ENCODE measurements around the gene GALNT17. TPM values are rescaled to one million over a fixed set of nuclear protein-coding genes. Genes with fewer than 3 reads are reported as not detected.

GALNT17 gene
- total RNA-seq, 1 donor from 2014 or later: 78.1 TPM

- intact Hi-C loops (cut with DNase I): no loop called here
- ATAC-seq: no peak
These were observed 323.0 kb downstream of the GALNT17 start for GRCh38 chr7:71454981-71455380.

GRCh38 chr7:71457021-71457420 lies 325.1 kb downstream of the GALNT17 start:
- ATAC-seq: no peak
- intact Hi-C loops (cut with DNase I): no loop called here
- DNase-seq (ENCODE audit: missing footprints): no peak

More at GRCh38 chr7:71454981-71455380, 323.0 kb downstream of the GALNT17 start:
- DNase-seq (ENCODE audit: missing footprints): no peak

- intact Hi-C loops (cut with DNase I): no loop called here
- ATAC-seq (peak; percentile 65), DNase-seq (ENCODE audit: missing footprints) (no peak)
These were observed 326.1 kb downstream of the GALNT17 start for GRCh38 chr7:71457846-71458590.

- DNase-seq (ENCODE audit: missing footprints) (no peak), ATAC-seq (no peak)
- intact Hi-C loops (cut with DNase I): no loop called here
These were observed 327.2 kb downstream of the GALNT17 start for GRCh38 chr7:71459132-71459531.

- intact Hi-C loops (cut with DNase I): no loop called here
- no peak for ATAC-seq
- no peak for DNase-seq (ENCODE audit: missing footprints)
These were observed 329.6 kb downstream of the GALNT17 start for GRCh38 chr7:71461572-71461971.

DNA sequence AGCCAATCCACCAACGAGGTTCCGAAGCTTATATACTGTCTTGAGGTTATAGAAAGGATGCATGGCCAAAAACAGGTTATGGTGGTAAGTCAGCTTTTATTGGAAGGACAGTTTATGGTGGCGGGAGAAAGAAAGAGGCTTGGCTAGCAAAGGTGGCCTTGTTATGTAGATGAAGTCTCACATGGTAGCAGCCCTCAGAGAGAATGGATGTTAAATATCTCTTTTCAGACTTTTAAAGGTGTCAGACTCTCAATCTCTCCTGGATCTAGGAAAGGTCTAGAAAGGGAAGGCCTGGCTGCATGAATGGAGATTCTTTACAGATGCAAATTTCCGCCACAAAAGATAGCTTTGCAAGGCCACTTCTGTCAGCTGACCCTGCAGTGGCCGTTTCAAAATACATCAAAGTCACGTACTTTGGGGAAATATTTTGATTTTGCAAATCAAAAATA lies 333.8 kb downstream of the GALNT17 start:
- intact Hi-C loops (cut with DNase I): no loop called here
- DNase-seq (ENCODE audit: missing footprints): no peak
- ATAC-seq: no peak

- ATAC-seq: no peak
- no peak for DNase-seq (ENCODE audit: missing footprints)
- intact Hi-C loops (cut with DNase I): no loop called here
These were observed 334.7 kb downstream of the GALNT17 start for GRCh38 chr7:71466448-71467145.

DNA sequence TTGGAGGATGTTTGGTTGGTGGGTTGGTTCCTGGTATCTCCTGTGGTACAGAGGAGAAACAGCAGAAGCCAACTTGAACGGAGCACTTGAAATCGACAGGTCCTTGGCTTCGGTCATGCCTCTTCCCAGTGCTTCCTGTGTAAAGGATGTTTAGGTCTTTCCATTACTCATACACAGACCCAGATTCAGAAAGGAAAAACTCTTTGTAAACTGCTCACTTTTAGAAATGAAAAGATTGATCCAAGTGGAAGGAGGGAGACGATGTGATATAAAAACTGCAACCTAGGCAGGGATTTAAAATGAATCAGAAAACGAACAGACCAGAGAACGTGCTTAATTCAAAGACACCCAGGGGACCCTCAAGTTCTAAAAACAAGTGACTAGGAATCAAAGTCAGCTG lies 338.4 kb downstream of the GALNT17 start:
- DNase-seq (ENCODE audit: missing footprints): no peak
- intact Hi-C loops (cut with DNase I): no loop called here
- no peak for ATAC-seq

DNA sequence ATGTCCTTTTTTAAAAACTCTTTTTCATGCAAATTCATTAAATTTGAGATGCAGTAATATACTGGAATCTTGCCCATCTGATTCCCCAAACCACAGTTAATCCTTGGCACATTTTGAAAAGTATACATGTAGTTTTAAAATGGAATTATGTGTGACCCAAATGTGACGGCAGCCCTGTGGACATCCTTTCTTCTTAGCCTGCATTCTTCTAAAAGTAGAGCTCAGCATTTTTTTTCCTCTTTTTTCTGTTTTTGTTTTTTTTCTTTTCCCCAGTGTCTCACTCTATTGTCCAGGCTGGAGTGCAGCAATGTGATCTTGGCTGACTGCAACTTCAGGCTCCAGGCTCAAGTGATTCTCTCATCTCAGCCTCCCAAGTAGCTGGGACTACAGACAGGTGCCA lies 338.9 kb downstream of the GALNT17 start:
- ATAC-seq: no peak
- no peak for DNase-seq (ENCODE audit: missing footprints)
- intact Hi-C loops (cut with DNase I): no loop called here

DNA sequence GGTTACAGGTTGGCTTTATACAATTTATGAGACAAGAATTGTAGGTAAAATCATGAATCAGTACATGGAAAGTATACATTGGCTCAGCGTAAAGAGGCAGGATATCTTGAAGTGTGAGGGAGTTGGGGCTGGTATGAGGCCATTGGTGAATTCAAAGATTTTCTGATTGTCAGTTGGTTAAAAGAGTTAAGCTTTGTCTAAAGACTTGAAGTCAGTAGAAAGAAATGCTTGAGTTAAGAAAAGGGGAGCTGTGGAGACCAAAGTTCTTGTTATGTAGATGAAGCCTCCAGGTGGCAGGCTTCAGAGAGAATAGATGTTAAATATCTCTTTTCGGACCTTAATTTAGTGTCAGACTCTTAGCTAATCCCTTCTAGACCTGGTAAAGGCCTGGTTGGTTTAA lies 341.0 kb downstream of the GALNT17 start:
- no peak for DNase-seq (ENCODE audit: missing footprints)
- ATAC-seq: no peak
- intact Hi-C loops (cut with DNase I): no loop called here

DNA sequence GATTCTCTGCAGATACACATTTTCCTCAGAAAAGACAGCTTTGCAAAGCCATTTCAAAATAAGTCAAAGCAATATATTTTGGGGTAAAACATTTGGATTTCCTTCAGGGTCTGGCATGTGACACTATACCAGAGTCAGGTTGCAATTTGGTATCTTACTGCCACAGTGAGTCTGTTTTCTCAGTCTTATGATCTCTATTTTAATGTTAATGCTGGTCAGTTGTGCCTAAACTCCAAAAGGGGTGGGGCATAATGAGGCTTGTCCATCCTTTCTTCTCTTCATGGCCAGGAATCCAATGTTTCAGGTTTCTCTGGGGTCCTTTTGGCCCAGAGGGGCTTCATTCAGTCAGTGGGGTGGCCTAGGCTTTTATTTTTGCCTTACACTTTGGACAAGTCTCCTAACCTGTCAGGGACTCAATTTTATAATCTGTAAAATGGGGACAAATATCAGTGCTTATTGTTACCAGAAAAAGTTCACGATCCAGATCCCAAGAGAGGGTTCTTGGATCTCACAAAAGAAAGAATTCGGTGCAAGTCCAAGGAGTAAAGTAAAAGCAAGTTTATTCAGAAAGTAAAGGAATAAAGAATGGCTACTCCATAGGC lies 341.5 kb downstream of the GALNT17 start:
- DNase-seq (ENCODE audit: missing footprints) (no peak), ATAC-seq (no peak)
- intact Hi-C loops (cut with DNase I): no loop called here

DNA sequence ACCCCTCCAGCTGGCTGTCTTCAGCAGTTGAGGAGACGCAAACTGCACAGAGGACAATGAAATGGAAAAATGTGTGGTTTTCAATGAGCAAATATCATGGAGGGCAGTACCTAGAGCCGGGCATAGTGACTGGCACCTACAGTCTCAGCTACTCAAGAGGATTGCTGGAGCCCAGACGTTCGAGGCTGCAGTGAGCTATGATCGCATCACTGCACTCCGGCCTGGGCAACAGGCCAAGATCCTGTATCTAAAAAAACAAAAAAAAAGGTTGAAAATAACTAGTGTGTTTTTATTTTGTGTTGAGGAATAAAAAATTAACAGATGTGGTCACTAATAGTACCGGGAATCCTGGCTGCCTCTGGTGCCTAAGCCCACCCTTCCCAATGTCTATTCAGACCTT lies 345.5 kb downstream of the GALNT17 start:
- ATAC-seq: no peak
- no peak for DNase-seq (ENCODE audit: missing footprints)
- intact Hi-C loops (cut with DNase I): no loop called here

- ATAC-seq: no peak
- intact Hi-C loops (cut with DNase I): no loop called here
- no peak for DNase-seq (ENCODE audit: missing footprints)
These were observed 347.3 kb downstream of the GALNT17 start for GRCh38 chr7:71479231-71479630.

- intact Hi-C loops (cut with DNase I): no loop called here
- DNase-seq (ENCODE audit: missing footprints) (no peak), ATAC-seq (no peak)
These were observed 348.8 kb downstream of the GALNT17 start for GRCh38 chr7:71480791-71481190.

DNA sequence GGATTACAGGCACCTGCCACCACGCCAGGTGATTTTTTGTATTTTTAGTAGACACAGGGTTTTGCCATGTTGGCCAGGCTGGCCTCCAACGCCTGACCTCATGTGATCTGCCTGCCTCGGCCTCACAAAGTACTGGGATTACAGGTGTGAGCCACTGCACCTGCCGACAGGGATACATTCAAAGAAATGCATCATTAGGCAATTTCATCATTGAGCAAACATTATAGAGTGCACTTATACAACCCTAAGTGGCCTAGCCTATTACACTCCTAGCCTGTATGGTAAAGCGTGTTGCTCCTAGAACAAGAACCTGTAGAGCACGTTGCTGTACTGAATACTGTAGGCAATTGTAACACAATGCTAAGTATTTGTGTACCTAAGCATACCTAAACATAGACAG lies 350.3 kb downstream of the GALNT17 start:
- DNase-seq (ENCODE audit: missing footprints) (no peak), ATAC-seq (no peak)
- intact Hi-C loops (cut with DNase I): no loop called here

DNA sequence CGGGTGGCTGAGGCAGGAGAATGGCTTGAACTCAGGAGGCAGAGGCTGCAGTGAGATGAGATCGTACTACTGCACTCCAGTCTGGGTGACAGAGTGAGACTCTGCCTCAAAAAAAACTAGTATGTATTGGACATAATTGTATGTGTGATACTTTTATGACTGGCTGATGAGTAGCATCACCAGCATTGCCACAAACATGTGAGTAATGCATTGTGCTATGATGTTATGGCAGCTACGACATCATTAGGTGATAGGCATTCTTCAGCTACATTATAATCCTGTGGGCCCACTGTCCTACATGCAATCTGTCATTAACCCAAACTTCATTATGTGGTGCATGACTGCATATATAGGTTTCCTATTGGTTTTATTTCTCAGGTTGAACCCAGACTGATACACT lies 352.4 kb downstream of the GALNT17 start:
- DNase-seq (ENCODE audit: missing footprints) (no peak), ATAC-seq (no peak)
- intact Hi-C loops (cut with DNase I): no loop called here

- intact Hi-C loops (cut with DNase I): no loop called here
- ATAC-seq (no peak), DNase-seq (ENCODE audit: missing footprints) (no peak)
These were observed 353.6 kb downstream of the GALNT17 start for GRCh38 chr7:71485586-71485985.

- intact Hi-C loops (cut with DNase I): no loop called here
- no peak for ATAC-seq
These were observed 354.5 kb downstream of the GALNT17 start for GRCh38 chr7:71486414-71486813.

GRCh38 chr7:71486856-71487628 lies 355.1 kb downstream of the GALNT17 start:
- ATAC-seq (peak; percentile 65), DNase-seq (ENCODE audit: missing footprints) (no peak)
- intact Hi-C loops (cut with DNase I): no loop called here

More at GRCh38 chr7:71486414-71486813, 354.5 kb downstream of the GALNT17 start:
- DNase-seq (ENCODE audit: missing footprints): no peak

All from Right ventricle myocardium inferior (tissue), 1 donor.